ENCODE measurements around the gene ATXN2.

Gene ATXN2

DNA sequence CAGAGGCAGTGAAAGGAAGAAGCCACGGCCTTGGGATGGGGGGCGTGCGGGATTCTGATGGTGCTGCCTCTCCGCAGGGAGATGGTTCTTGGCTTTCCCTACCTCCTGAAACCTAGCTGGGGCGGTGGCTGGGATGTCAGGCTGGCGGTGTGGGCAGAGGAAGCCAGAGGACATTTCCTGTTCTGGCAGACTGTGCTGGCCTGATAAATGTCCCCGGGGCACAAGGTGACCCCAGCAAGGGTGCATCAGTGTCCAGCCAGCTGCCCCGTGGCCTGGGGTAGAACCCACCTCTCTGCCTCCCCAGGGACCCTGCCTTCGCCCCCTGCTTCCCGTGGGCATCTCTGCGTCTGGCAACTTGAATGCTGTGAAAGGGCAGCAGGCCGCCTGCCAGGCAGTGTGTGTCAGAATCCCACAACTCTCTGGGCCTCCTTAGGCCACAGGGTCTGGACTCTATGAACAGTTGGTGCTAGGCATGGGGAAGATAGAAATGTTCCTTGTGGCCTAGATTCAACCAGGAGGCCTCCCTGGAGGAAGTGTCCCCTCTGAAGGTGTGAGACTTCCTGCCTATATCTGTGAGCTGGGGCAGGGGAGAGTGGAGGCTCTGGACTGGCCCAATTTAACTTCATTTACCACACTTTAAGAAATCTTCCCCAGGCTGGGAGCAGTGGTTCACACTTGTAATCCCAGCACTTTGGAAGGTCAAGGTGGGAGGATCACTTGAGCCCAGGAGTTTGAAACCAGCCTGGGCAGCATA lies 188.5 kb downstream of the ATXN2 start:
- TF ChIP-seq, protein P1, sequence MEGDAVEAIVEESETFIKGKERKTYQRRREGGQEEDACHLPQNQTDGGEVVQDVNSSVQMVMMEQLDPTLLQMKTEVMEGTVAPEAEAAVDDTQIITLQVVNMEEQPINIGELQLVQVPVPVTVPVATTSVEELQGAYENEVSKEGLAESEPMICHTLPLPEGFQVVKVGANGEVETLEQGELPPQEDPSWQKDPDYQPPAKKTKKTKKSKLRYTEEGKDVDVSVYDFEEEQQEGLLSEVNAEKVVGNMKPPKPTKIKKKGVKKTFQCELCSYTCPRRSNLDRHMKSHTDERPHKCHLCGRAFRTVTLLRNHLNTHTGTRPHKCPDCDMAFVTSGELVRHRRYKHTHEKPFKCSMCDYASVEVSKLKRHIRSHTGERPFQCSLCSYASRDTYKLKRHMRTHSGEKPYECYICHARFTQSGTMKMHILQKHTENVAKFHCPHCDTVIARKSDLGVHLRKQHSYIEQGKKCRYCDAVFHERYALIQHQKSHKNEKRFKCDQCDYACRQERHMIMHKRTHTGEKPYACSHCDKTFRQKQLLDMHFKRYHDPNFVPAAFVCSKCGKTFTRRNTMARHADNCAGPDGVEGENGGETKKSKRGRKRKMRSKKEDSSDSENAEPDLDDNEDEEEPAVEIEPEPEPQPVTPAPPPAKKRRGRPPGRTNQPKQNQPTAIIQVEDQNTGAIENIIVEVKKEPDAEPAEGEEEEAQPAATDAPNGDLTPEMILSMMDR (IDR thresholded peaks at IDR 0.05; ENCODE audit: insufficient read depth, missing control alignments) = no peak
- DNase-seq (ENCODE audit: insufficient read length, low spot score) (no peak), FAIRE-seq (no peak)

GRCh38 chr12:111409780-111410430 lies 189.2 kb downstream of the ATXN2 start:
- FAIRE-seq (no peak), DNase-seq (ENCODE audit: insufficient read length, low spot score) (no peak)
- TF ChIP-seq, protein P1 (IDR thresholded peaks at IDR 0.05; ENCODE audit: insufficient read depth, missing control alignments) = no peak

DNA sequence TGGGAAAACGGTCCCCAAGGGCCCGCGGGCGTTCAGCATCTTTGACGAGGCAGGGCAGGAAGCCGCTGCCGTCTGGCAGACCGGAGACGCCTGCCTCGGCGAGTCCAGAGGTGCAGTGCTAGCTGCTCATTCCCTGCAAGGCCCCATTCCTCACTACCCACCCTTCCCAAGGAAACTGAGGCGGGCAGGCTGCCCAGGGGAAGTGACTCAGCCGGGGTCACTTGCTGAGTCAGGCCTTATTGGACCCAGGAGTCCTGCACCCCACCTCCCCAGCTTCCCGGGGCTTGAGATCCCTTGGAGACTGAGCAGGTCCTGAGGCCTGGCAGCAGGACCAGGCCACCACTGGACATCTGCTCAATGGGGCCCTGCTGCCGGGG lies 189.7 kb downstream of the ATXN2 start:
- no peak for DNase-seq (ENCODE audit: insufficient read length, low spot score)
- no peak for FAIRE-seq
- TF ChIP-seq, protein P1 (IDR thresholded peaks at IDR 0.05; ENCODE audit: insufficient read depth, missing control alignments) = no peak

GRCh38 chr12:111408686-111409402 lies 190.3 kb downstream of the ATXN2 start:
- FAIRE-seq = no peak
- TF ChIP-seq, protein P1 (IDR thresholded peaks at IDR 0.05; ENCODE audit: insufficient read depth, missing control alignments) = no peak
- no peak for DNase-seq (ENCODE audit: insufficient read length, low spot score)

GRCh38 chr12:111408116-111408440 lies 191.0 kb downstream of the ATXN2 start:
- TF ChIP-seq, protein P1 (IDR thresholded peaks at IDR 0.05; ENCODE audit: insufficient read depth, missing control alignments) = no peak
- FAIRE-seq (no peak), DNase-seq (ENCODE audit: insufficient read length, low spot score) (no peak)

DNA sequence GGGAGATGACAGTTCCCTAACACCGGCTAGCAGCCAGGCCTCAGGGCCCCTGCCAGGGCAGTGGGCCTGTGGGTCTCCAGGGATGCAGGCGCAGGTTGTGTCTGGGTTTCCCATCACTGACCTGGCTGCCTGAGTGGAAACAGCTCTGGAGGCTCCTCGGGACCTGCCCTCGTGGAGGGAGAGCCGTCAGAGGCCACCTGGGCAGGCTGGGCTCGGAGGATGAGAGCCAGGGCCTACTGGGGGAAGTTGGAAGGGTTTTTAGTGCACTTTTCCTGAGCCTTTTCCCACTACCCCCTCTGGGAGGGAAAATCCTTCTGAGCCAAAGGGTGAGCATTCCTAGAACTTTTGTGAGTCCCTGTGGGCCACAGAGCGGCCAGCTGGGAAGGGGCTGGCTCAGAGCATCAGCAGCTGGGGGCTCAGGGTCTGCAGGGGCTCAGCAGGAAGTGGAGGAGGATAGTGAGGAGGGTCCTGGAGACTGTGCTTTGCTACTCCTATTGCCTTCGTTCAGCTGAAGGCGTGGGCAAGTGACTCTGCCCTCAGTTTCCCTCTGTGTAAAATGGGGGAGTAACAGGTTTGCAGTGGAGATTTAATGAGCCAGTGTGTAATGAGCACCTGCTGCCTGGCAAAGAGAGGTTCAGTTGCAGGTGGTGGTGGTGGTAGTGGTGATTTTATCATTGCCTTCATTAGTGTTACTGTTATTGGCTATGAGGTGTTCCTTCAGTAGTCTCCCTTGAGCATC lies 191.6 kb downstream of the ATXN2 start:
- TF ChIP-seq, protein P1 (IDR thresholded peaks at IDR 0.05; ENCODE audit: insufficient read depth, missing control alignments) = no peak
- no peak for DNase-seq (ENCODE audit: insufficient read length, low spot score)
- no peak for FAIRE-seq

Measured in D721Med (cell line).